Naive thymus-derived CD4-positive, alpha-beta T cell (primary cell): Measurements from ENCODE around the gene MARCHF5. TPM values are rescaled to one million over a fixed set of nuclear protein-coding genes. Genes with fewer than 3 reads are reported as not detected.

Experiments used
- ATAC-seq: fragments of 150-1000 bp; cut with Tn5 transposase; 2 replicates; pipeline ENCODE4 v1.10.0; 2021; ENCODE audit warnings: mild to moderate bottlenecking, moderate library complexity
- CTCF ChIA-PET: fragments of 350-600 bp; sonication (Branson Sonifier 250); formaldehyde crosslinking; loops from one replicate; lab custom pipeline; 2021; ENCODE audit warnings: antibody characterized with exemption; lab: Charles Lee
- POLR2A ChIA-PET: fragments of 350-600 bp; sonication (Branson Sonifier 250); formaldehyde crosslinking; loops from one replicate; lab custom pipeline; 2021; ENCODE audit warnings: antibody characterized with exemption, inconsistent platforms; lab: Charles Lee
- DNase-seq, 9 donors: peaks; one replicate each; pipeline versions ENCODE4 v3.0.0 to v3.0.0-alpha.2; 2020 to 2022; ENCODE audit warnings: mixed read lengths in 1 of 9
- H3K27ac ChIP-seq: one replicate; pipeline ENCODE4 v1.7.0; 2013; ENCODE audit warnings: mild to moderate bottlenecking, low read depth, low read length, moderate library complexity
- H3K27me3 ChIP-seq, 2 donors: one replicate each; pipeline ENCODE4 v1.7.0; 2013; ENCODE audit warnings: low read length in 2 of 2, mild to moderate bottlenecking in 2 of 2, moderate library complexity in 2 of 2; ENCODE audit not compliant: control insufficient read depth in 2 of 2, insufficient read depth in 2 of 2
- H3K36me3 ChIP-seq, 3 experiments: 1 replicate in 2 of 3; 2 replicates in 1 of 3; pipeline ENCODE4 v1.7.0; 2013; ENCODE audit warnings: low read length in 3 of 3, mild to moderate bottlenecking in 3 of 3, moderate library complexity in 1 of 3; ENCODE audit not compliant: insufficient read depth in 3 of 3, control insufficient read depth in 2 of 3
- H3K4me1 ChIP-seq, 2 donors: one replicate each; pipeline ENCODE4 v1.7.0; 2013; ENCODE audit warnings: low read length in 2 of 2, mild to moderate bottlenecking in 2 of 2, moderate library complexity in 1 of 2; ENCODE audit not compliant: control insufficient read depth in 2 of 2, insufficient read depth in 2 of 2
- H3K4me3 ChIP-seq: 2 replicates; pipeline ENCODE4 v1.7.0; 2013; ENCODE audit warnings: mild to moderate bottlenecking, low read length
- H3K9me3 ChIP-seq, 3 experiments: 1 replicate in 2 of 3; 2 replicates in 1 of 3; pipeline ENCODE4 v1.7.0; 2013; ENCODE audit warnings: low read length in 3 of 3; ENCODE audit not compliant: control insufficient read depth in 2 of 3
- H3K27ac Mint-ChIP-seq, 9 donors: one replicate each; pipeline ENCODE4 v1.8.0; 2020 to 2022; ENCODE audit warnings: mixed read lengths in 9 of 9, mild to moderate bottlenecking in 8 of 9, moderate library complexity in 5 of 9, inconsistent platforms in 2 of 9
- H3K27me3 Mint-ChIP-seq, 5 donors: one replicate each; pipeline ENCODE4 v1.8.0; 2021 to 2022; ENCODE audit warnings: mixed read lengths in 5 of 5, mild to moderate bottlenecking in 1 of 5
- H3K36me3 Mint-ChIP-seq, 5 donors: one replicate each; pipeline ENCODE4 v1.8.0; 2020 to 2022; ENCODE audit warnings: mixed read lengths in 5 of 5, mild to moderate bottlenecking in 3 of 5, inconsistent platforms in 1 of 5
- H3K4me1 Mint-ChIP-seq, 7 donors: one replicate each; pipeline ENCODE4 v1.8.0; 2020 to 2022; ENCODE audit warnings: mixed read lengths in 7 of 7, mild to moderate bottlenecking in 3 of 7, inconsistent platforms in 1 of 7
- H3K4me3 Mint-ChIP-seq, 10 donors: one replicate each; pipeline ENCODE4 v1.8.0; 2020 to 2022; ENCODE audit warnings: mild to moderate bottlenecking in 10 of 10, mixed read lengths in 10 of 10, moderate library complexity in 6 of 10, inconsistent platforms in 2 of 10
- H3K9me3 Mint-ChIP-seq, 11 donors: one replicate each; pipeline ENCODE4 v1.8.0; 2020 to 2022; ENCODE audit warnings: mixed read lengths in 11 of 11, mild to moderate bottlenecking in 4 of 11, inconsistent platforms in 1 of 11, moderate library complexity in 1 of 11
- intact Hi-C, 2 donors: fragments of 100-400 bp; cut with micrococcal nuclease; formaldehyde crosslinking; loops; one replicate each; pipeline ENCODE4 v1.15.1; 2023
- polyA plus RNA-seq, 2 donors: library from polyadenylated mRNA; unstranded; fragments of 300-500 nt; fragmentation: Illumina TruSeq; gene quantifications; one replicate each; pipeline ENCODE4 v1.2.3, GENCODE V29; 2021
- total RNA-seq, 6 experiments: library from RNA in 5 of 6; stranded (reverse) in 5 of 6; gene quantifications; 1 replicate in 5 of 6; 2 replicates in 1 of 6; pipeline ENCODE4 v1.2.3 and lab custom pipeline; 2021 to 2026

Gene MARCHF5
- total and polyA plus RNA-seq, 7 experiments from 2014 or later, result 18.3 to 37.1 (median 29.3) TPM

DNA sequence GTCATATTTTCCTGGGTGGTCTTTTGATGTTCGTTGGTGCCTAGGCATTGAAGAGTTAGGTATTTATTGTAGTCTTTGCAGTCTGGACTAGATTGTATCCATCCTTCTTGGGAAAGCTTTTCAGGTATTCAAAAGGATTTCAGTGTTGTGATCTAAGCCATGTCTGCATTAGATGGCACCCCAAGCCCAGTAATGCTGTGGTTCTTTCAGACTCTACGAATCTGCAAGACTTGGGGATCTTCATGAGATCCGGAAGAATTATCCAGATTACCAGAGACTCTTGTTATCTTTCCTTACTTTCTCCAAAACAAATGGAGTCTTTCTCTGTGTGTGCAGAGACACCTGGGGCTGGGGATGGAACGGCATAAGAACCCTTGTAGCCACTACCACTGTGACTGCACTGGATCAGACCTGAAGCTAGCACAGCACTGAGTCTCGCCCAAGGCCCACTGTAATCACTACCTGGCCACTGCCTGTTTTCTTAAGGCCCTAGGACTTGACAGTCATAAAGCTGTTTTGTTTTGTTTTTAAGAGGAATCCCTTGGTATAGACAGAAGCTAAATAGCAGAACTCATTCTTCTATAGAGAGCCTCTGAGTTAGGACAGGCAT is 75.5 kb downstream of the MARCHF5 start:
- no peak for DNase-seq
- ChIA-PET POLR2A (no interaction called here), CTCF (no interaction called here)
- Histone ChIP-seq H3K36me3 (no peaks in the 10 kb centered on the region), H3K9me3 (no peaks in the 10 kb centered on the region), H3K4me3 (no peak overlapping the region), H3K27ac (no peak overlapping the region), H3K27me3 (no peaks in the 10 kb centered on the region), H3K4me1 (no peaks in the 10 kb centered on the region)
- H3K4me1 Mint-ChIP-seq, result no peaks in the 10 kb centered on the region
- H3K27me3 Mint-ChIP-seq, result peaks cover 10 to 30% (median 25%) of the 10 kb centered on the region in 5 donors
- intact Hi-C loops, result no loop called here
- H3K36me3 Mint-ChIP-seq, result peaks cover 0 to 4% (median 0%) of the 10 kb centered on the region in 5 donors
- no peak for ATAC-seq
- no peak overlapping the region for H3K4me3 Mint-ChIP-seq
- H3K27ac Mint-ChIP-seq, result peak overlapping the region in 1 of 9 donors; percentile 36
- H3K9me3 Mint-ChIP-seq, result peaks cover 0 to 8% (median 0%) of the 10 kb centered on the region in 11 donors

DNA sequence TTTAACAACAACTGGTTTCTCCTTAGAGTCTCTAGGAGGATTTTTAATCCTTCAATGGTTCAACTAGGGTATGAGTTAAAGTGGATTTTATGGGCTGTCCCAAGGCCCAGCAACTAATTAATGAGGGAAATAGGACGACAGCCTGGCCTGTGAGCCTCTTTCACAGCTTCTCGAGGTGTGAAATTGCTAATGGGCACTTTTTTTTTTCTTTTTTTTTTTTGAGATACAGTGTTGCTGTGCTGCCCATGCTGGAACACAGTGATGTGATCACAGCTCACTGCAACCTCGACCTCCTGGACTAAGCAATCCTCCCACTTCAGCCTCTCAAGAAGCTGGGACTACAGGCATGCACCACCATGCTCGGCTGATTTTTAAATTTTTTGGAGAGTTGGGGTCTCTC is 87.0 kb downstream of the MARCHF5 start:
- H3K27me3 Mint-ChIP-seq, result peaks cover 4 to 22% (median 7%) of the 10 kb centered on the region in 5 donors
- no peaks in the 10 kb centered on the region for H3K4me1 ChIP-seq
- CTCF ChIA-PET, result no interaction called here
- H3K36me3 ChIP-seq, result no peaks in the 10 kb centered on the region
- intact Hi-C loops, result no loop called here
- DNase-seq (no peak), ATAC-seq (no peak)
- no peak overlapping the region for H3K27ac ChIP-seq
- no peak overlapping the region for H3K4me3 Mint-ChIP-seq
- H3K4me1 Mint-ChIP-seq, result no peaks in the 10 kb centered on the region
- no peaks in the 10 kb centered on the region for H3K27me3 ChIP-seq
- POLR2A ChIA-PET, result interaction anchor here (0.6 kb wide), 1 partner anchor 162 kb away, joined by 3 read pairs; no protein-coding TSS in a partner anchor
- H3K36me3 Mint-ChIP-seq, result no peaks in the 10 kb centered on the region
- H3K4me3 ChIP-seq, result no peak overlapping the region
- no peaks in the 10 kb centered on the region for H3K9me3 Mint-ChIP-seq
- no peaks in the 10 kb centered on the region for H3K9me3 ChIP-seq
- H3K27ac Mint-ChIP-seq, result no peak overlapping the region

DNA sequence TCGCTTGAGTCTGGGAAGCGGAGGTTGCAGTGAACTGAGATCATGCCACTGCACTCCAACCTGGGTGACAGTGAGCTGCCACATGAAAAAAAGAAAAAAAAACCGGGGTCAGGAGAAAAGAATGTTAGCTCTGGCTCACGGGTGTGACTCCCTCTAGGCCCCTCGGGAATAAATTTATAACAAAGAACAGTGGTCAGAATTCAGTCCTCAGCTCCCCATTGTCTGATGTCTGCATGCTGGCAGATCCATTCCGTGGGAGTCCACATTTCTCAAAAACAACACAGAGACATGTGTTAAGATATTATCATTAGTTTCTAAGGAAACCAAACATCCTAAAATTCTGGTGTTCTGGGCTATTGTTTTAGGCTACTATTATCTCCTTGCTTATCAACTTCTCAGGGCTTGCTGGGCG is 90.6 kb downstream of the MARCHF5 start:
- DNase-seq, result no peak
- CTCF ChIA-PET, result interaction anchor here (0.7 kb wide), 1 partner anchor 764 kb away, joined by 3 read pairs; no protein-coding TSS in a partner anchor

DNA sequence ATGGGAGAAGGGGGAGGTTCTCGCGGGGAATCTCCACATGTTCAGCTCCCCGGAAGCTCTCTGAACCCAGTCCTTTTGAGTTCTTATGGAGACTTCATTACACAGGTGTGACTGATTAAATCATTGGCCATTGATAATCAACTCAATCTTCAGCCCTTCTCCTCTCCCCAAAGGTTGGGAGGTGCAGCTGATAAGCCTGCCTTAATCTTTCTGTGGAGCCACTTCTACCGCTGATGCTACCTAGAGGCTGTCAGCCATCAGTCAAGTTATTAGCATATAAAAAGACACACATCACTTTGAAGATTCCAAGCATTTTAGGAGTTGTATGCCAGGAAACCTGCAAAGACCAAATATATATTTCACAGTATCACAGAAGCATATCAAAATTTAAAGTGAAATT is 91.7 kb downstream of the MARCHF5 start:
- no peak overlapping the region for H3K4me3 Mint-ChIP-seq
- Histone ChIP-seq H3K36me3 (no peaks in the 10 kb centered on the region), H3K27me3 (no peaks in the 10 kb centered on the region), H3K4me3 (no peak overlapping the region), H3K4me1 (no peaks in the 10 kb centered on the region), H3K9me3 (no peaks in the 10 kb centered on the region), H3K27ac (no peak overlapping the region)
- H3K9me3 Mint-ChIP-seq, result peaks cover 0 to 4% (median 0%) of the 10 kb centered on the region in 11 donors
- H3K27ac Mint-ChIP-seq, result no peak overlapping the region
- no peak for DNase-seq
- ATAC-seq, result no peak
- H3K4me1 Mint-ChIP-seq, result no peaks in the 10 kb centered on the region
- no peaks in the 10 kb centered on the region for H3K36me3 Mint-ChIP-seq
- POLR2A ChIA-PET, result no interaction called here
- peaks cover 4 to 28% (median 16%) of the 10 kb centered on the region in 5 donors for H3K27me3 Mint-ChIP-seq
- intact Hi-C loops, result no loop called here
- CTCF ChIA-PET, result no interaction called here

More for the DNA sequence above, 90.6 kb downstream of the MARCHF5 start:
- H3K27ac Mint-ChIP-seq, result no peak overlapping the region
- no peaks in the 10 kb centered on the region for H3K9me3 Mint-ChIP-seq
- no peak overlapping the region for H3K27ac ChIP-seq
- ATAC-seq, result no peak
- peaks cover 4 to 25% (median 13%) of the 10 kb centered on the region in 5 donors for H3K27me3 Mint-ChIP-seq
- H3K4me1 Mint-ChIP-seq, result no peaks in the 10 kb centered on the region
- H3K36me3 Mint-ChIP-seq, result no peaks in the 10 kb centered on the region
- H3K4me1 ChIP-seq, result no peaks in the 10 kb centered on the region
- no peak overlapping the region for H3K4me3 Mint-ChIP-seq
- no peaks in the 10 kb centered on the region for H3K36me3 ChIP-seq
- no peaks in the 10 kb centered on the region for H3K9me3 ChIP-seq
- intact Hi-C loops, result no loop called here
- H3K27me3 ChIP-seq, result no peaks in the 10 kb centered on the region
- POLR2A ChIA-PET, result no interaction called here
- H3K4me3 ChIP-seq, result no peak overlapping the region

DNA sequence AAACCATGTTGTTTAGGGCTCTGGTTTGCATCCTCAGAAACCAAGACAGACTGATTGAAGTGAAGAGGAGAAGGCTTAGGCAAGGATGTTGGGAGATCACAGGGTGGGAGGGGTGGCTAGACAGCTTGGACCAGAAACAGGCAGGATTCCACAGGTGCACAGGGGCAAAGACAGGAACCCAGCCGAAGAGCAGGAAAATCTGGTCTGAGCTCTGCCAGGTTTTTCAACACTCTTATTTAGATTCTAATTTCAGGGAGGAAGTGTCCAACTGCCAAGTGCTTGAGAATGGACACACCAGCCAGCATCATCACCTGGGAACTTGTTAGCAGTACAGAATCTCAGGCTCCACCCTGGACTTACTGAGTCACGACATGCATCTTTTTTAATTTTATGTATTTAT is 93.8 kb downstream of the MARCHF5 start:
- H3K4me3 Mint-ChIP-seq, result no peak overlapping the region
- H3K4me1 ChIP-seq, result no peaks in the 10 kb centered on the region
- H3K36me3 ChIP-seq, result no peaks in the 10 kb centered on the region
- H3K4me1 Mint-ChIP-seq, result no peaks in the 10 kb centered on the region
- CTCF ChIA-PET, result no interaction called here
- no peaks in the 10 kb centered on the region for H3K9me3 ChIP-seq
- H3K36me3 Mint-ChIP-seq, result no peaks in the 10 kb centered on the region
- peaks cover 6 to 28% (median 18%) of the 10 kb centered on the region in 5 donors for H3K27me3 Mint-ChIP-seq
- H3K27ac Mint-ChIP-seq, result no peak overlapping the region
- ATAC-seq (no peak), DNase-seq (no peak)
- no peak overlapping the region for H3K4me3 ChIP-seq
- POLR2A ChIA-PET, result no interaction called here
- H3K9me3 Mint-ChIP-seq, result peaks cover 0 to 4% (median 0%) of the 10 kb centered on the region in 11 donors
- no peaks in the 10 kb centered on the region for H3K27me3 ChIP-seq
- H3K27ac ChIP-seq, result no peak overlapping the region
- intact Hi-C loops, result no loop called here

DNA sequence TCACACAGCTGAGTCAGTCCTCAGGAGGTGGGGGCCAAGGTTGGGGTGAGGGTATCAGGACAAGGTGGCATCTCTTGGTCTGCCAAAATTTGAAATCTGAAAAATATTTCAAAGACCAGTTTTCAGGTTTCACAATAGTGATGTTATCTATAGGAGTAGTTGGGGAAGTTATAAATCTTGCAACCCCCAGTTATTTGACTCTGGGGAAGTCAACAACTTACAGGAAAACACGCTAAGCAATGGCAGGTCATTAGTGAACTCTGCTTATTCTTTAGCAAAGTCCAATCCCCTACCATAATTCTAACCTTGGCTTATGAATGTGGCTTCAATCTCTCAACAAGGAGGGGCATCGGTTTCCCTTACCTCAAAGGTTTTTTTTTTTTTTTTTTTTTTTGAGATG is 94.9 kb downstream of the MARCHF5 start:
- Mint-ChIP-seq H3K27ac (no peak overlapping the region), H3K4me3 (no peak overlapping the region), H3K9me3 (peaks cover 0 to 4% (median 0%) of the 10 kb centered on the region in 11 donors), H3K27me3 (peaks cover 3 to 26% (median 21%) of the 10 kb centered on the region in 5 donors), H3K4me1 (no peaks in the 10 kb centered on the region), H3K36me3 (no peaks in the 10 kb centered on the region)
- CTCF ChIA-PET, result no interaction called here
- ATAC-seq (no peak), DNase-seq (no peak)
- no peaks in the 10 kb centered on the region for H3K36me3 ChIP-seq
- POLR2A ChIA-PET, result no interaction called here
- no peaks in the 10 kb centered on the region for H3K27me3 ChIP-seq
- no peak overlapping the region for H3K27ac ChIP-seq
- H3K4me3 ChIP-seq, result no peak overlapping the region
- intact Hi-C loops, result no loop called here
- H3K9me3 ChIP-seq, result no peaks in the 10 kb centered on the region
- no peaks in the 10 kb centered on the region for H3K4me1 ChIP-seq
